GM15510 (cell line): ENCODE results near the gene TRIM58.

ENCODE experiments used
- POLR2A ChIP-seq: IDR thresholded peaks from 3 replicates; pipeline ENCODE4 v1.6.1; 2011; ENCODE audit warnings: borderline replicate concordance; ENCODE audit not compliant: insufficient read length; ENCODE audit errors: extremely low read depth

The TRIM58 gene

GRCh38 chr1:247857069-247857984, at the start of gene TRIM58:
Gene TRIM58 (plus strand): TSS chr1:247857187. CDS start chr1:247857247, 60 bp downstream.
- TF ChIP-seq POLR2A, result no peak

GRCh38 chr1:247812637-247813036, 44.4 kb upstream of the TRIM58 start:
- TF ChIP-seq POLR2A, result no peak

GRCh38 chr1:247822060-247822459, 34.9 kb upstream of the TRIM58 start:
- TF ChIP-seq POLR2A, result no peak

GRCh38 chr1:247824023-247824422, 33.0 kb upstream of the TRIM58 start, which contains the start of gene OR14A16:
Gene OR14A16 (minus strand): TSS chr1:247824119. CDS start chr1:247815729, 8,390 bp downstream.
- TF ChIP-seq POLR2A, result no peak

GRCh38 chr1:247825362-247825761, 31.6 kb upstream of the TRIM58 start:
- TF ChIP-seq POLR2A, result no peak

- no peak for TF ChIP-seq POLR2A
Measured at GRCh38 chr1:247829656-247830055, 27.3 kb upstream of the TRIM58 start.

GRCh38 chr1:247833601-247834000, 23.4 kb upstream of the TRIM58 start:
- TF ChIP-seq POLR2A, result no peak

GRCh38 chr1:247840818-247841217, 16.2 kb upstream of the TRIM58 start:
- TF ChIP-seq POLR2A, result no peak

- TF ChIP-seq POLR2A, result no peak
Measured at GRCh38 chr1:247841796-247842195, 15.2 kb upstream of the TRIM58 start, which contains the start of gene OR11L1. Gene OR11L1 (minus strand): TSS chr1:247841896. CDS start chr1:247841896, 0 bp downstream.

GRCh38 chr1:247843411-247843810, 13.6 kb upstream of the TRIM58 start:
- TF ChIP-seq POLR2A, result no peak

GRCh38 chr1:247845011-247845692, 11.8 kb upstream of the TRIM58 start:
- TF ChIP-seq POLR2A, result no peak

GRCh38 chr1:247845693-247846017, 11.3 kb upstream of the TRIM58 start:
- TF ChIP-seq POLR2A, result no peak

- no peak for TF ChIP-seq POLR2A
Measured at GRCh38 chr1:247848346-247848745, 8.6 kb upstream of the TRIM58 start.

GRCh38 chr1:247849616-247850015, 7.4 kb upstream of the TRIM58 start:
- no peak for TF ChIP-seq POLR2A

- TF ChIP-seq POLR2A, result no peak
Measured at GRCh38 chr1:247854899-247855545, 2.0 kb upstream of the TRIM58 start.
